GM12865 (cell line): ENCODE data around the gene SGCD.

Source experiments
- DNase-seq: peaks from one replicate; pipeline ENCODE4 v3.0.0; 2010; ENCODE audit warnings: low read depth
- H3K4me3 ChIP-seq: 2 replicates; pipeline ENCODE4 v1.5.1; 2011; ENCODE audit warnings: mild to moderate bottlenecking, low read depth, low read length, control low read depth
- CTCF ChIP-seq: IDR thresholded peaks from 2 replicates; pipeline ENCODE4 v1.5.1; 2011; ENCODE audit warnings: low read length, control low read depth, low read depth, inconsistent platforms; ENCODE audit not compliant: insufficient read depth; ENCODE audit errors: missing control alignments

SGCD gene

GRCh38 chr5:156326718-156327259 is at the start of gene SGCD:
TSS of gene SGCD (plus strand) at chr5:156327164.
- H3K4me3 ChIP-seq, result no peak within 1 kb of the TSS
- no peak for TF ChIP-seq CTCF
- DNase-seq, result no peak

GRCh38 chr5:156277290-156277689 is 49.7 kb upstream of the SGCD start:
- TF ChIP-seq CTCF, result no peak
- no peak for DNase-seq

DNA sequence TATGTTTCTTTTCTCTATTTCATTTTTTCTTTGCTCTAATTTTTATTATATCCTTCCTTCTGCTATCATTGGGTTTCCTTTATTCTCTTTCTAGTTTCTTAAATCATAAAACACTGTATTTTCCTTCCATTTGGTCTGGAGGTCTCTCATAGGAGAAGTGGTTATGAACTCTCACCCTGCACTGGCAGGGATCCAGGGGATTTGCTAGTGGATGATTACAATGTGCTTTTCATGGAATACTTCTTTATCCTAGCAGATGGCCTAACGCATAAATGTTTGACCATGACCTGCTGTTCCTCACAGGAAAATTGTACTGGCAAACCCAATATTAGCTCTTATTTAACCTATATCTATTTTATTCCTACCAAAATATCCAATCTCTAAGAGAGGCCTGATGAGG is 31.5 kb upstream of the SGCD start:
- H3K4me3 ChIP-seq, result no peak overlapping the region
- no peak for DNase-seq
- no peak for TF ChIP-seq CTCF

More at GRCh38 chr5:156277290-156277689, 49.7 kb upstream of the SGCD start:
- no peak overlapping the region for H3K4me3 ChIP-seq

DNA sequence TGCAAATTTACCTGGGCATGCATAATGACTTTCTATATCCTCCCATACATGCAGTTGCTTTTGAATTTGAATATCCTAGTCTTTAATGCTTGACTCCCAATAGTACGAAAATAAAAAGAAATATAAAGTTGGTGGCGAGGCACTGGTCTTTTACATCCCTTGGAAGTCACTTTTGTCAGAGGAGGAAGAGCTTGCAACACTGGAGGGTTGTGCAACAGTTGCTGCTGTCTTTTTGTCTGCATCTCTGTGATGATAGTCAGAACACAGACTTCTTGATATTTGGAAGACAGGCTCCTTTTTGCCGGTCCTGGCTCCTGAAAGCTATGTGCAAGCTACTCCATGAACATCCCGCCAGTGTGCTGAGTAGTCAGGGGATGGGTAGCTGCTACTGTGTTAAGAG is 16.8 kb upstream of the SGCD start:
- TF ChIP-seq CTCF, result no peak
- H3K4me3 ChIP-seq, result no peak overlapping the region
- no peak for DNase-seq

- no peak overlapping the region for H3K4me3 ChIP-seq
- TF ChIP-seq CTCF, result no peak
- no peak for DNase-seq
Observed at GRCh38 chr5:156312897-156313694, 13.9 kb upstream of the SGCD start.

DNA sequence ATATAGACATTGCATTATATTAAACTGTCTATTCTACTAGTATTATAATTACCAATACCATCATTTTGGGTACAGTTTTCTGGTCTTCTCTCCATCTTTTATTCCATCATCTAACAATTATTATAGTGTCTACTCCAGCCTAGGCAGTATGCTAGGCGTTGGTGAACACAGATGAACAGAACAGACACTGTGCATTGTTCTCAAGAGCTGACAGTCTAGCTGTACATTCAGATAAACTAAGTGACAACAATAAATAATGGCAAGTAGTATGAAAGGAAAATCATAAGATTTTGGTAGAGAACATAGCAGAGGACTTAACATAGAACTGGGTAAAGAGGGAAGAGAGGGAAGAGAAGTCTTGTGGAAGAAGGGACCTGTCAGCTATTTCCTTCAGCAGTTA is 12.5 kb upstream of the SGCD start:
- H3K4me3 ChIP-seq, result no peak overlapping the region
- no peak for TF ChIP-seq CTCF
- DNase-seq, result no peak
